Chondrocyte (in vitro differentiated cells): ENCODE measurements around the gene ATM. TPM values are rescaled to one million over a fixed set of nuclear protein-coding genes. Genes with fewer than 3 reads are reported as not detected.

Experiments
- DNase-seq: peaks from one replicate; pipeline ENCODE4 v3.0.0; 2021; ENCODE audit warnings: mixed read lengths, low spot score
- H3K27ac Mint-ChIP-seq: one replicate; pipeline ENCODE4 v1.8.0; 2021; ENCODE audit warnings: mild to moderate bottlenecking, moderate library complexity, mixed read lengths; ENCODE audit not compliant: unreplicated experiment
- H3K27me3 Mint-ChIP-seq: 2 replicates; pipeline ENCODE4 v1.8.0; 2021; ENCODE audit warnings: low read depth, mixed read lengths
- H3K36me3 Mint-ChIP-seq: 2 replicates; pipeline ENCODE4 v1.8.0; 2021; ENCODE audit warnings: low read depth, mixed read lengths
- H3K4me1 Mint-ChIP-seq: 2 replicates; pipeline ENCODE4 v1.8.0; 2021; ENCODE audit warnings: low read depth, mild to moderate bottlenecking, mixed read lengths
- H3K4me3 Mint-ChIP-seq: one replicate; pipeline ENCODE4 v1.8.0; 2021; ENCODE audit warnings: mild to moderate bottlenecking, moderate library complexity, mixed read lengths; ENCODE audit not compliant: unreplicated experiment
- H3K9me3 Mint-ChIP-seq: 2 replicates; pipeline ENCODE4 v1.8.0; 2021; ENCODE audit warnings: low read depth, mixed read lengths
- total RNA-seq: library from RNA; stranded (reverse); gene quantifications from 3 replicates; pipeline ENCODE4 v1.2.1, GENCODE V29; 2021
- TF ChIP-seq, protein P1 (sequence below): fragments of 200-600 bp; sonication (generic); IDR thresholded peaks from 2 replicates; pipeline ENCODE4 v1.5.0; 2021; ENCODE audit warnings: antibody characterized with exemption, mild to moderate bottlenecking, moderate library complexity

The ATM gene
- total RNA-seq, 1 donor from 2014 or later: 59.5 TPM

DNA sequence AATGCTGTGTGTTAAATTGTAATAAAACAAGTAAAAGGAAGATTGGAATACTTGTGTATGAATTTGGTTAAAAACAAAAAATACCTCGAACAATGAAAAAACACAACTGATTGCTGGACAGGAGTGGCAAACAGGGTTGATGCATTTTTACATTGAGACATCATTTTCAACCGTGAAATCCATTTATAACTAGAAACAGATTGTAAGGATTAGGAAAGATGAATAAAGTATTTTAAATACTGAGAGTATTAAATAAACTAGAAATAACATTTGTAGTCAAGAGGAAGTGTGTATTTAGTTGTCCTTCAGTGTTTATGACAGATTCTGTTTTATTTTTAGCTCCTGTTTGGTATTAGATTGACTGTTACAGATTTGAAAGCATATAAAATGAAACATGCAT is 5.4 kb downstream of the ATM start:
- Mint-ChIP-seq H3K36me3 (peaks cover 13% of the 10 kb centered on the region), H3K4me1 (peaks cover 4% of the 10 kb centered on the region), H3K9me3 (no peaks in the 10 kb centered on the region), H3K27me3 (no peaks in the 10 kb centered on the region), H3K4me3 (no peak overlapping the region), H3K27ac (no peak overlapping the region)
- DNase-seq: no peak
- TF ChIP-seq, protein P1, sequence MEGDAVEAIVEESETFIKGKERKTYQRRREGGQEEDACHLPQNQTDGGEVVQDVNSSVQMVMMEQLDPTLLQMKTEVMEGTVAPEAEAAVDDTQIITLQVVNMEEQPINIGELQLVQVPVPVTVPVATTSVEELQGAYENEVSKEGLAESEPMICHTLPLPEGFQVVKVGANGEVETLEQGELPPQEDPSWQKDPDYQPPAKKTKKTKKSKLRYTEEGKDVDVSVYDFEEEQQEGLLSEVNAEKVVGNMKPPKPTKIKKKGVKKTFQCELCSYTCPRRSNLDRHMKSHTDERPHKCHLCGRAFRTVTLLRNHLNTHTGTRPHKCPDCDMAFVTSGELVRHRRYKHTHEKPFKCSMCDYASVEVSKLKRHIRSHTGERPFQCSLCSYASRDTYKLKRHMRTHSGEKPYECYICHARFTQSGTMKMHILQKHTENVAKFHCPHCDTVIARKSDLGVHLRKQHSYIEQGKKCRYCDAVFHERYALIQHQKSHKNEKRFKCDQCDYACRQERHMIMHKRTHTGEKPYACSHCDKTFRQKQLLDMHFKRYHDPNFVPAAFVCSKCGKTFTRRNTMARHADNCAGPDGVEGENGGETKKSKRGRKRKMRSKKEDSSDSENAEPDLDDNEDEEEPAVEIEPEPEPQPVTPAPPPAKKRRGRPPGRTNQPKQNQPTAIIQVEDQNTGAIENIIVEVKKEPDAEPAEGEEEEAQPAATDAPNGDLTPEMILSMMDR: no peak

DNA sequence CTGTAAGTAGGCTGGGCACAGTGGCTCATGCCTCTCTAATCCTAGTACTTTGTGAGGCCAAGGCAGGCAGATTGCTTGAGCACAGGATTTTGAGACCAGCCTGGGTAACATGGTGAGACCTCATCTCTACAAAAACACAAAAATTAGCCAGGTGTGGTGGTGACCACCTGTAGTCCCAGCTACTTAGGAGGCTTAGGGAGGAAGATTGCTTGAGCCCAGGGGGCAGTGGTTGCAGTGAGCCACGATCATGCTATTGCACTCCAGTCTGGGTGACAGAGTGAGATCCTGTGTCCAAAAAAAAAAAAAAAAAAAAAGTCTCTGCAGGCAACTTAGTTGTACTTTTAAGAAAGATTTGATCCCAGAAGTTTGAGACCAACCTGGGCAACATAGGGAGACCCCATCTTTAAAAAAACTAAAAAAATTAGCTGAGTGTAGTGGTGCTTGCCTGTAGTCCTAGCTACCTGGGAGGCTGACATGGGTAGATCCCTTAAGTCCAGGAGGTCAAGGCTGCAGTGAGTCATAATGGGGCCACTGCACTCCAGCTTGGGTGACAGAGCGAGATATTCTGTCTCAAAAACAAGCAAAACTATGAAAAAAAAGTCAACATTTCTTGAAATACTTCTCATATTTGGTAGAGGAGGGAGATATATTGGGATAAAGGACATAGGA is 10.5 kb downstream of the ATM start:
- Mint-ChIP-seq H3K4me1 (no peaks in the 10 kb centered on the region), H3K9me3 (no peaks in the 10 kb centered on the region), H3K27ac (no peak overlapping the region), H3K4me3 (no peak overlapping the region), H3K36me3 (peaks cover 24% of the 10 kb centered on the region), H3K27me3 (no peaks in the 10 kb centered on the region)
- no peak for DNase-seq
- TF ChIP-seq, protein P1: no peak

DNA sequence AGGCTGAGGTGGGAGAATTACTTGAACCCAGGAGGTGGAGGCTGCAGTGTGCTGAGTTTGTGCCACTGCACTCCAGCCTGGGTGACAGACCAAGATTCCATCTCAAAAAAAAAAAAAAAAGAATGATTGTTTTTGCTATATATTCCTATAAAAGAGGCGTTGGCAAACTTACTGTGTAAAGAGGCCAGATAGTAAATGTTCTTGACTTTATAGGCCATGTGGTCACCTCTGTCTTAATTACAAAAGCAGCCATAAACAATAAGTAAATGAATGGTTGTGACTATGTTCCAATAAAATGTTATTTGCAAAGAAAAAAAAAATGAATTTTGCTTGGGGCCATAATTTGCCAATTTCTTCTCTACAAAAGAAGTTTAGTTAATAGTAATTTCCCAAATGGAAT is 12.3 kb downstream of the ATM start:
- no peak overlapping the region for H3K27ac Mint-ChIP-seq

DNA sequence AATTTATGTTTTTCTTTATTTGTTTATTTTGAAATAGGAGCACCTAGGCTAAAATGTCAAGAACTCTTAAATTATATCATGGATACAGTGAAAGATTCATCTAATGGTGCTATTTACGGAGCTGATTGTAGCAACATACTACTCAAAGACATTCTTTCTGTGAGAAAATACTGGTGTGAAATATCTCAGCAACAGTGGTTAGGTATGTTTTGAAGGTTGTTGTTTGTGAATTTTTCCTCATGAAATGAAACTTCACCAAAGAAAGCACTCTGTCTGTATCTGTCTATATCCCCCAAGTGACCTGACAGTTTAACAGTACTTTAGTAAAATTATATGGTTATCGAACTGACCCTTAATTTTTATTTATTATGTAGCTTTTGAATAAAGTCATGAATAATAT is 12.8 kb downstream of the ATM start:
- H3K4me3 Mint-ChIP-seq: no peak overlapping the region
- H3K4me1 Mint-ChIP-seq: no peaks in the 10 kb centered on the region
- no peak for DNase-seq
- H3K9me3 Mint-ChIP-seq: no peaks in the 10 kb centered on the region
- H3K36me3 Mint-ChIP-seq: peaks cover 26% of the 10 kb centered on the region
- TF ChIP-seq, protein P1: no peak
- H3K27ac Mint-ChIP-seq: no peak overlapping the region
- H3K27me3 Mint-ChIP-seq: no peaks in the 10 kb centered on the region

More for the DNA sequence above, 12.3 kb downstream of the ATM start:
- Mint-ChIP-seq H3K4me1 (no peaks in the 10 kb centered on the region), H3K27me3 (no peaks in the 10 kb centered on the region), H3K4me3 (no peak overlapping the region), H3K9me3 (no peaks in the 10 kb centered on the region), H3K36me3 (peaks cover 25% of the 10 kb centered on the region)
- TF ChIP-seq, protein P1: no peak
- no peak for DNase-seq

DNA sequence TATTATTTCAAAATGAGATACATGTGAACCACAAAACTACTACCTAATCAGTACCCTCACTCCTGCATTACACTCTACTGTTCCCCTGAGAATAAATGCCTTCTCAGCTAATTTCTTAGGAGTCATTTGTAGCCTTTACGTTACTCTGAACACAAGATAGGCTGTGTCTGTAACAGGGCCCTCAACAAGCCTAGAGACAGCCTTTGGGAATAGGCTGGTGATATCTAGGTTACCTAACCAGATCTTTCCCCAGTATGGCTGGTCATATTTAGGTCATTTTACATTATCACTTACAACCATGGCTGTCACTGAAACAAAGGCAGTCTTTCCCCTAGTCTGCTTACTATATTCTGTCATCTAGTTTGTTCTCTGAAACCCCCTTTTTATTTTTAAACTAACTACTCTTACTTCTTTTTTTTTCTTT is 14.2 kb downstream of the ATM start:
- Mint-ChIP-seq H3K9me3 (no peaks in the 10 kb centered on the region), H3K36me3 (peaks cover 23% of the 10 kb centered on the region), H3K4me1 (no peaks in the 10 kb centered on the region), H3K27me3 (no peaks in the 10 kb centered on the region), H3K27ac (no peak overlapping the region), H3K4me3 (no peak overlapping the region)
- DNase-seq: no peak
- TF ChIP-seq, protein P1: no peak
